ENCODE data around the gene MCM9. TPM values are rescaled to one million over a fixed set of nuclear protein-coding genes. Genes with fewer than 3 reads are reported as not detected.

The MCM9 gene
- total and polyA plus RNA-seq, 2 of the 4 experiments (the other 2 are of a cell fraction) = 3.5 to 7.2 TPM

DNA sequence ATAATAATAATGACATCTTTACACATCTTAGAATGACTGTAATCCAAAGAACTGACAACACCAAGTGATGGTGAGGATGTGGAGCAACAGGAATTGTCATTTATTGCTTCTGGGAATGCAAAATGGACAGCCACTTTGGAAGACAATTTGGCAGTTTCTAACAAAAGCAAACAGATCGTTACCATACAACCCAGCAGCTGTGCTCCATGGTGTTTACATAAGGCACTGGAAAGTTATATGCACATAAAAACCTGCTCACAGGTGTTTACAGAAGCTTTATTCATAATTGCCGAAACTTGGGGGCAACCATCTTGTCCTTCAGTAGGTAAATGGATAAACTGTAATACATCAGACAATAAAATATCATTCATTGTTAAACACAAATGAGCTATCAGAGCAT is 59.3 kb downstream of the MCM9 start:
- peak overlapping the region in 1 of 2 experiments; percentile 42; a peak in 2 of 4 replicates for H4K8ac ChIP-seq (ENCODE audit: low read depth in 2 of 2, low read length in 2 of 2)
- H3K27ac ChIP-seq (ENCODE audit: insufficient read depth, low read length) = no peak overlapping the region
- no peak overlapping the region for H3K56ac ChIP-seq (ENCODE audit: extremely low read depth, insufficient read depth, low read length)
- 0 out of 2 replicates have a peak overlapping the region, but pooled peaks have one; percentile 20 for H2BK20ac ChIP-seq (ENCODE audit: low read depth, low read length)
- H4K5ac ChIP-seq (ENCODE audit: low read depth, low read length) = no peak overlapping the region
- no peak overlapping the region for H2AFZ ChIP-seq (replicated peaks; ENCODE audit: low read length, poor library complexity)
- ATAC-seq (ENCODE audit: low read depth) (no peak), DNase-seq (no peak)
- peaks cover 12 to 17% of the 10 kb centered on the region in 2 experiments; a peak in 3 of 4 replicates for H3K79me1 ChIP-seq (ENCODE audit: low read depth in 1 of 2, low read length in 2 of 2)
- H4K20me1 ChIP-seq (ENCODE audit: insufficient read depth, low read length) = no peaks in the 10 kb centered on the region
- H2BK120ac ChIP-seq (ENCODE audit: low read depth, low read length) = peak overlapping the region; percentile 16; the same call in 1 of the 2 replicates
- ChIA-PET CTCF (interaction anchor here (1.2 kb wide), 1 partner anchor 8 kb away, joined by 3 read pairs; no protein-coding TSS in a partner anchor), POLR2A (ENCODE audit: unreplicated experiment) (no interaction called here)
- H3K4ac ChIP-seq (ENCODE audit: low read depth, low read length) = 0 out of 2 replicates have a peak overlapping the region, but pooled peaks have one; percentile 2
- no peaks in the 10 kb centered on the region for H3K9me1 ChIP-seq (ENCODE audit: insufficient read depth, low read length)
- H3K9me3 ChIP-seq (ENCODE audit: control insufficient read depth, insufficient read depth, low read length) = no peaks in the 10 kb centered on the region
- no peak overlapping the region for H3K14ac ChIP-seq (replicated peaks; ENCODE audit: low read depth, low read length)
- peak overlapping the region; percentile 87 for H2BK5ac ChIP-seq (ENCODE audit: low read depth, low read length, poor library complexity, severe bottlenecking)
- no peaks in the 10 kb centered on the region for H3K27me3 ChIP-seq (ENCODE audit: control insufficient read depth, insufficient read depth, low read length)
- TF ChIP-seq, protein P1, sequence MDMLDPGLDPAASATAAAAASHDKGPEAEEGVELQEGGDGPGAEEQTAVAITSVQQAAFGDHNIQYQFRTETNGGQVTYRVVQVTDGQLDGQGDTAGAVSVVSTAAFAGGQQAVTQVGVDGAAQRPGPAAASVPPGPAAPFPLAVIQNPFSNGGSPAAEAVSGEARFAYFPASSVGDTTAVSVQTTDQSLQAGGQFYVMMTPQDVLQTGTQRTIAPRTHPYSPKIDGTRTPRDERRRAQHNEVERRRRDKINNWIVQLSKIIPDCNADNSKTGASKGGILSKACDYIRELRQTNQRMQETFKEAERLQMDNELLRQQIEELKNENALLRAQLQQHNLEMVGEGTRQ (IDR thresholded peaks at IDR 0.05; ENCODE audit: low read depth, low read length) = no peak
- TF ChIP-seq MAZ (IDR thresholded peaks at IDR 0.05; ENCODE audit: borderline replicate concordance, low read depth, low read length) (no peak), CEBPB (IDR thresholded peaks at IDR 0.05; ENCODE audit: low read depth, low read length) (no peak), POLR2A (IDR thresholded peaks at IDR 0.05; ENCODE audit: low read depth, low read length) (no peak), CHD1 (IDR thresholded peaks at IDR 0.05; ENCODE audit: low read depth, low read length) (no peak), RCOR1 (IDR thresholded peaks at IDR 0.05; ENCODE audit: insufficient replicate concordance, low read length) (no peak), NFE2L2 (IDR thresholded peaks at IDR 0.05; ENCODE audit: low read depth, low read length) (no peak), RFX5 (IDR thresholded peaks at IDR 0.05; ENCODE audit: low read depth, low read length) (no peak), BHLHE40 (IDR thresholded peaks at IDR 0.05; ENCODE audit: low read depth, low read length) (no peak)
- TF ChIP-seq, protein P2, sequence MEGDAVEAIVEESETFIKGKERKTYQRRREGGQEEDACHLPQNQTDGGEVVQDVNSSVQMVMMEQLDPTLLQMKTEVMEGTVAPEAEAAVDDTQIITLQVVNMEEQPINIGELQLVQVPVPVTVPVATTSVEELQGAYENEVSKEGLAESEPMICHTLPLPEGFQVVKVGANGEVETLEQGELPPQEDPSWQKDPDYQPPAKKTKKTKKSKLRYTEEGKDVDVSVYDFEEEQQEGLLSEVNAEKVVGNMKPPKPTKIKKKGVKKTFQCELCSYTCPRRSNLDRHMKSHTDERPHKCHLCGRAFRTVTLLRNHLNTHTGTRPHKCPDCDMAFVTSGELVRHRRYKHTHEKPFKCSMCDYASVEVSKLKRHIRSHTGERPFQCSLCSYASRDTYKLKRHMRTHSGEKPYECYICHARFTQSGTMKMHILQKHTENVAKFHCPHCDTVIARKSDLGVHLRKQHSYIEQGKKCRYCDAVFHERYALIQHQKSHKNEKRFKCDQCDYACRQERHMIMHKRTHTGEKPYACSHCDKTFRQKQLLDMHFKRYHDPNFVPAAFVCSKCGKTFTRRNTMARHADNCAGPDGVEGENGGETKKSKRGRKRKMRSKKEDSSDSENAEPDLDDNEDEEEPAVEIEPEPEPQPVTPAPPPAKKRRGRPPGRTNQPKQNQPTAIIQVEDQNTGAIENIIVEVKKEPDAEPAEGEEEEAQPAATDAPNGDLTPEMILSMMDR (conservative IDR thresholded peaks at IDR 0.05; ENCODE audit: low read depth, low read length) = no peak
- WGBS, 2 experiments (ENCODE audit: extremely low coverage in 2 of 2, insufficient read length in 1 of 2) = no CpG with 5 or more reads among the region's 2 CpGs
- no peak overlapping the region for H3K4me2 ChIP-seq (ENCODE audit: low read depth, low read length)
- in situ Hi-C loops (cut with MboI; ENCODE audit: low sequenced_read_pairs) = no loop called here
- H3K23ac ChIP-seq (ENCODE audit: low read depth, low read length) = no peak overlapping the region
- no TSS peak for BruUV-seq (replicated peaks)
- H3K36me3 ChIP-seq (ENCODE audit: control insufficient read depth, insufficient read depth, low read length) = no peaks in the 10 kb centered on the region
- intact Hi-C loops (cut with micrococcal nuclease) = no loop called here
- dilution Hi-C loops (cut with HindIII; ENCODE audit: low sequenced_read_pairs, unreplicated experiment) = no loop called here
- no peak overlapping the region for H3K9ac ChIP-seq (ENCODE audit: low read depth, low read length)
- no peak overlapping the region for H2AK9ac ChIP-seq (replicated peaks; ENCODE audit: low read depth, low read length, poor library complexity)
- no peak overlapping the region for H2BK15ac ChIP-seq (ENCODE audit: low read depth, low read length)
- H3K4me3 ChIP-seq (ENCODE audit: insufficient read depth, low read depth, low read length) = no peak overlapping the region
- H2AK5ac ChIP-seq (ENCODE audit: low read depth, low read length) = peak overlapping the region; percentile 35; the same call in 1 of the 2 replicates
- peak overlapping the region; percentile 42; the same call in 1 of the 2 replicates for H3K18ac ChIP-seq (ENCODE audit: low read depth, low read length)
- H3K4me1 ChIP-seq (ENCODE audit: control insufficient read depth, insufficient read depth, low read length) = peaks cover 5% of the 10 kb centered on the region
- no peak overlapping the region for H4K91ac ChIP-seq (ENCODE audit: insufficient read depth, low read depth, low read length)

Measured in IMR-90 (cell line).